ENCODE data around the gene LY6G5B. TPM values are rescaled to one million over a fixed set of nuclear protein-coding genes. Genes with fewer than 3 reads are reported as not detected.

The LY6G5B gene, protein sequence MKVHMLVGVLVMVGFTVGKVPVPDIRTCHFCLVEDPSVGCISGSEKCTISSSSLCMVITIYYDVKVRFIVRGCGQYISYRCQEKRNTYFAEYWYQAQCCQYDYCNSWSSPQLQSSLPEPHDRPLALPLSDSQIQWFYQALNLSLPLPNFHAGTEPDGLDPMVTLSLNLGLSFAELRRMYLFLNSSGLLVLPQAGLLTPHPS
- 1 to 10 TPM in 3 of 4 donors, under 1 TPM in 1; 0.10 to 9.3 (median 3.9) TPM for total RNA-seq

- WGBS, 2 donors (ENCODE audit: low coverage in 1 of 2) = 67% methylated on average over 8 of the region's 8 CpGs; no CpG with 5 or more reads in 1 of the 2 donors
- H3K27ac ChIP-seq = no peak within 1 kb of the TSS
- H3K4me3 ChIP-seq = no peak within 1 kb of the TSS
- peaks cover 0 to 36% (median 11%) of the 10 kb centered on the region in 3 donors for H3K4me1 ChIP-seq
- TF ChIP-seq, protein P1, sequence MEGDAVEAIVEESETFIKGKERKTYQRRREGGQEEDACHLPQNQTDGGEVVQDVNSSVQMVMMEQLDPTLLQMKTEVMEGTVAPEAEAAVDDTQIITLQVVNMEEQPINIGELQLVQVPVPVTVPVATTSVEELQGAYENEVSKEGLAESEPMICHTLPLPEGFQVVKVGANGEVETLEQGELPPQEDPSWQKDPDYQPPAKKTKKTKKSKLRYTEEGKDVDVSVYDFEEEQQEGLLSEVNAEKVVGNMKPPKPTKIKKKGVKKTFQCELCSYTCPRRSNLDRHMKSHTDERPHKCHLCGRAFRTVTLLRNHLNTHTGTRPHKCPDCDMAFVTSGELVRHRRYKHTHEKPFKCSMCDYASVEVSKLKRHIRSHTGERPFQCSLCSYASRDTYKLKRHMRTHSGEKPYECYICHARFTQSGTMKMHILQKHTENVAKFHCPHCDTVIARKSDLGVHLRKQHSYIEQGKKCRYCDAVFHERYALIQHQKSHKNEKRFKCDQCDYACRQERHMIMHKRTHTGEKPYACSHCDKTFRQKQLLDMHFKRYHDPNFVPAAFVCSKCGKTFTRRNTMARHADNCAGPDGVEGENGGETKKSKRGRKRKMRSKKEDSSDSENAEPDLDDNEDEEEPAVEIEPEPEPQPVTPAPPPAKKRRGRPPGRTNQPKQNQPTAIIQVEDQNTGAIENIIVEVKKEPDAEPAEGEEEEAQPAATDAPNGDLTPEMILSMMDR (IDR thresholded peaks at IDR 0.05) = no peak
- TF ChIP-seq POLR2AphosphoS5 (IDR thresholded peaks at IDR 0.05) (no peak), EP300 (IDR thresholded peaks at IDR 0.05) (no peak), POLR2A (IDR thresholded peaks at IDR 0.05) (no peak)
- no peaks in the 10 kb centered on the region for H3K9me3 ChIP-seq
- no peak for ATAC-seq
- H3K27me3 ChIP-seq = no peaks in the 10 kb centered on the region
- peaks cover 0 to 75% of the 10 kb centered on the region in 2 donors for H3K36me3 ChIP-seq
These were observed at the start of gene LY6G5B for GRCh38 chr6:31669676-31670075. LY6G5B (plus strand) TSS chr6:31669976; CDS start chr6:31670951, 975 bp downstream.

- H3K27me3 ChIP-seq = no peaks in the 10 kb centered on the region
- peak within 1 kb of the TSS; percentile 82 to 98 (median 94) for H3K27ac ChIP-seq
- peak within 1 kb of the TSS; percentile 54 to 85 for H3K4me3 ChIP-seq
- 0 to 1% methylated on average over 3 to 15 of the region's 67 CpGs for WGBS, 2 donors (ENCODE audit: low coverage in 1 of 2)
- H3K9me3 ChIP-seq = no peaks in the 10 kb centered on the region
- H3K4me1 ChIP-seq = peaks cover 0 to 25% (median 8%) of the 10 kb centered on the region in 3 donors
- H3K36me3 ChIP-seq = peaks cover 0 to 32% of the 10 kb centered on the region in 2 donors
- ATAC-seq = peak; percentile 83
- TF ChIP-seq EP300 (IDR thresholded peaks at IDR 0.05) (no peak), POLR2AphosphoS5 (IDR thresholded peaks at IDR 0.05) (peak; percentile 20), POLR2A (IDR thresholded peaks at IDR 0.05) (peak; percentile 75 to 76)
- TF ChIP-seq, protein P1 (IDR thresholded peaks at IDR 0.05) = no peak
These were observed 49.0 kb upstream of the LY6G5B start, which contains the start of gene PRRC2A for GRCh38 chr6:31620586-31621319. PRRC2A (plus strand) TSS chr6:31620715; CDS start chr6:31622790, 2,075 bp downstream.

GRCh38 chr6:31621320-31621939, 48.3 kb upstream of the LY6G5B start:
- Histone ChIP-seq H3K36me3 (peaks cover 0 to 39% of the 10 kb centered on the region in 2 donors), H3K4me3 (peak overlapping the region; percentile 54 to 85), H3K27ac (peak overlapping the region; percentile 71 to 98 (median 94)), H3K27me3 (no peaks in the 10 kb centered on the region), H3K4me1 (peaks cover 0 to 25% (median 8%) of the 10 kb centered on the region in 3 donors), H3K9me3 (no peaks in the 10 kb centered on the region)
- no peak for TF ChIP-seq EP300 (IDR thresholded peaks at IDR 0.05)
- TF ChIP-seq POLR2A (IDR thresholded peaks at IDR 0.05) = no peak
- TF ChIP-seq, protein P1 (IDR thresholded peaks at IDR 0.05) = no peak
- no peak for TF ChIP-seq POLR2AphosphoS5 (IDR thresholded peaks at IDR 0.05)
- no peak for ATAC-seq
- WGBS, 2 donors (ENCODE audit: low coverage in 1 of 2) = 0 to 3% methylated on average over 5 to 15 of the region's 15 CpGs

- Histone ChIP-seq H3K27ac (peak overlapping the region; percentile 71 to 98 (median 94)), H3K4me1 (peaks cover 0 to 25% (median 8%) of the 10 kb centered on the region in 3 donors), H3K9me3 (no peaks in the 10 kb centered on the region), H3K4me3 (peak overlapping the region; percentile 54 to 85), H3K36me3 (peaks cover 0 to 45% of the 10 kb centered on the region in 2 donors), H3K27me3 (no peaks in the 10 kb centered on the region)
- 16 to 38% methylated on average over 4 of the region's 4 CpGs for WGBS, 2 donors (ENCODE audit: low coverage in 1 of 2)
- no peak for TF ChIP-seq EP300 (IDR thresholded peaks at IDR 0.05)
- ATAC-seq = no peak
These were observed 47.8 kb upstream of the LY6G5B start for GRCh38 chr6:31621991-31622390.

GRCh38 chr6:31622684-31623091, 47.1 kb upstream of the LY6G5B start:
- Histone ChIP-seq H3K9me3 (no peaks in the 10 kb centered on the region), H3K4me1 (peaks cover 0 to 25% (median 8%) of the 10 kb centered on the region in 3 donors), H3K27ac (peak overlapping the region; percentile 71 to 98 (median 94)), H3K27me3 (no peaks in the 10 kb centered on the region), H3K36me3 (peaks cover 0 to 52% of the 10 kb centered on the region in 2 donors), H3K4me3 (no peak overlapping the region)
- TF ChIP-seq POLR2AphosphoS5 (IDR thresholded peaks at IDR 0.05) = no peak
- TF ChIP-seq POLR2A (IDR thresholded peaks at IDR 0.05) = no peak
- no peak for TF ChIP-seq EP300 (IDR thresholded peaks at IDR 0.05)
- TF ChIP-seq, protein P1 (IDR thresholded peaks at IDR 0.05) = no peak
- ATAC-seq = no peak
- 10 to 29% methylated on average over 1 to 2 of the region's 10 CpGs for WGBS, 2 donors (ENCODE audit: low coverage in 1 of 2)
